Activated naive CD4-positive, alpha-beta T cell treated with anti-CD3 and anti-CD28 coated beads, Interleukin-2, amount 10 ng/mL, durations not matched to agents 7 days and 5 days (primary cell): ENCODE data around the gene PLD4.

Experiments
- CTCF ChIA-PET: fragments of 350-600 bp; sonication (Branson Sonifier 250); formaldehyde crosslinking; loops from one replicate; lab custom pipeline; 2021; ENCODE audit warnings: antibody characterized with exemption; lab: Charles Lee
- DNase-seq: peaks from one replicate; pipeline ENCODE4 v3.0.0-alpha.2; 2020
- H3K27ac Mint-ChIP-seq: one replicate; pipeline ENCODE4 v1.8.0; 2021; ENCODE audit warnings: mild to moderate bottlenecking, moderate library complexity, mixed read lengths
- H3K27me3 Mint-ChIP-seq: one replicate; pipeline ENCODE4 v1.8.0; 2021; ENCODE audit warnings: mild to moderate bottlenecking, mixed read lengths
- H3K36me3 Mint-ChIP-seq: one replicate; pipeline ENCODE4 v1.8.0; 2021; ENCODE audit warnings: mixed read lengths
- H3K4me1 Mint-ChIP-seq: one replicate; pipeline ENCODE4 v1.8.0; 2021; ENCODE audit warnings: mixed read lengths
- H3K4me3 Mint-ChIP-seq: one replicate; pipeline ENCODE4 v1.8.0; 2021; ENCODE audit warnings: mild to moderate bottlenecking, moderate library complexity, mixed read lengths
- H3K9me3 Mint-ChIP-seq: one replicate; pipeline ENCODE4 v1.8.0; 2021; ENCODE audit warnings: mixed read lengths

Gene PLD4

GRCh38 chr14:104968541-104969401 is 44.1 kb downstream of the PLD4 start:
- Mint-ChIP-seq H3K4me3 (no peak overlapping the region), H3K27me3 (peaks cover 52% of the 10 kb centered on the region), H3K9me3 (no peaks in the 10 kb centered on the region), H3K36me3 (no peaks in the 10 kb centered on the region), H3K27ac (no peak overlapping the region), H3K4me1 (no peaks in the 10 kb centered on the region)
- CTCF ChIA-PET, result interaction anchor here (1.0 to 10.7 kb wide), 2 partner anchors 72 to 76 kb away, joined by 3 to 122 read pairs; no protein-coding TSS in a partner anchor
- DNase-seq, result no peak

- Mint-ChIP-seq H3K36me3 (no peaks in the 10 kb centered on the region), H3K9me3 (no peaks in the 10 kb centered on the region), H3K4me3 (no peak overlapping the region), H3K27me3 (peaks cover 60% of the 10 kb centered on the region), H3K4me1 (no peaks in the 10 kb centered on the region), H3K27ac (no peak overlapping the region)
- CTCF ChIA-PET, result interaction anchor here (10.7 kb wide), 1 partner anchor 75 kb away, joined by 122 read pairs; no protein-coding TSS in a partner anchor
- DNase-seq, result no peak
Observed at GRCh38 chr14:104969741-104970230, 45.1 kb downstream of the PLD4 start.

DNA sequence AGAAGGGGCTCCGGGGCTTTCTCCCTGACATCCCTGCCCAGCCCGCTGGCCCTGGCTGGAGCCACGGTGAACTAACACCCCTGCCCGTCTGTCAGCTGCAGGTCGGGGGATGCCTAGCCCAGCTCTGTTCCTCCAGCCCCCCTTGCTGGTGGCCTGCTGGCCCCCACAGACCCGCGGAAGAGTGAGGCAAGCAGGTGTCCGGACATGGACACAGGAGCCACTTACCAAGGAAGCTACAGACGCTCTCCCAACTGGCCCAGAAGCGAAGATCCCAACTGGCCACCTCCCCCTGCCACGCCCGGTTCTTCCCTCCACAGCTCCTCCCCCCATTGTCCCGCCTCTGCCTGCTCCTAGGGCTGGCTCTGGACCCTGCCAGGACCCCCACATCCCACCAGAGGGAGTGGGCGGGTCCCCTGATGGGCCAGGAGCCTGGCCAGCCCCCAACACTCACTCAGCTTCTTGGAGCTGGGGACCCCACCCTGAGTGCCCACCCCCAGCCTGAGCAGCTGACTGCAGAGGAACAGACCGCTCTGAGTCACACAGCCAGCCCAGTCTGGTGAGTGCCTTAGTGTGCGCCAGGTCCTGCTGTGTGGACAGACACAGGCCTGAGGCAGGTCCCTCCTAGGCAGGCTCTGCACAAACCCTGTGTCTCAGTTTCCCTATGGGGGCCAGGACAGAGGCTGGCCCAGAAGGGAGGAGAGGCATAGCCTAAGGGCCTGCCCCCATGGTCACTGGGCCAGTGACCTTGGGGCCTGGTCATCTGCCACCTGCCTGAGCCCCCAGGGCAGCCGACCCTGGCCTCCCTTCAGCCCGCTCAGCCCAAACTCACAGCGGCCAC is 45.8 kb downstream of the PLD4 start:
- no peak for DNase-seq
- H3K9me3 Mint-ChIP-seq, result no peaks in the 10 kb centered on the region
- H3K36me3 Mint-ChIP-seq, result no peaks in the 10 kb centered on the region
- H3K27me3 Mint-ChIP-seq, result peaks cover 59% of the 10 kb centered on the region
- CTCF ChIA-PET, result interaction anchor here (10.7 kb wide), 1 partner anchor 75 kb away, joined by 122 read pairs; no protein-coding TSS in a partner anchor
- H3K4me3 Mint-ChIP-seq, result no peak overlapping the region
- H3K4me1 Mint-ChIP-seq, result no peaks in the 10 kb centered on the region
- H3K27ac Mint-ChIP-seq, result no peak overlapping the region

DNA sequence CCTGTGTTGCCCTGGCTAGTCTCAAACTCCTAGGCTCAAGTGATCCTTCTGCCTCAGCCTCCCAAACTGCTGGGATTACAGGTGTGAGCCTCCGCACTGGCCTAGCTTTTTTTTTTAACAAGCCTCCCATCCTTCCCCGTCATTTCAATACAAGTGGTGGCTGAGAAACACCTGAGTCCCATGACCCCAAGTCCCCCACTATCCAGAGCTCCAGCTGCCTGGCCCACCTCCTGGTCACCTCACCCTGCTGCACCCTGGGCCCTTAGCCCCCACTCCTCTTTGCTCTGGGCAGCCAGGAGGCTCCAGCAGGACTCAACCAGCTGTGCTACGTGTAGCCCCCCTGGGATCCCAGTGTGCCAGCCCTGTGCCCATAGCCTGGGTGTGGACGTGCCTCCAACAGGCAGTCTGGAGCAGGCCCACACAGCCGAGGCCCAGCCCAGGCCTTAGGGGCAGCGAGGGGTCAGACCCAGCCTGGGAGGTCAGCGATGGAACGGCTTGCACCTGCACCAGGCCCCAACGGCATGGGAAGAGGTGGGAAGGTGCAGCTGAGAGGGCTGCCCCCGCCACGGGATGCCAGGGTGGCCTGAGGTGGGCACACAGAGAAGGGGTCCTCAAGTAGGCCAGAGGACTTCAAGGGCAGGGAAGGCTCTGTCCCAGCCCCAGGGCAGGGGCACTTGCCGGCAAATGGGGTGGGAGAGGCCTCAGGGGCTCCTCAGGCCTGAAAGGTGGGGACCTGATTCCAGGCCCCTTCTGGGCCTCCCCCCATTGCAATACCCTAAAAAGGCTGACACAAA is 47.0 kb downstream of the PLD4 start:
- CTCF ChIA-PET, result interaction anchor here (0.9 to 10.7 kb wide), 2 partner anchors 73 to 380 kb away, joined by 3 to 122 read pairs; no protein-coding TSS in a partner anchor
- Mint-ChIP-seq H3K4me1 (peaks cover 5% of the 10 kb centered on the region), H3K27ac (no peak overlapping the region), H3K27me3 (peaks cover 59% of the 10 kb centered on the region), H3K36me3 (no peaks in the 10 kb centered on the region), H3K9me3 (no peaks in the 10 kb centered on the region), H3K4me3 (no peak overlapping the region)
- no peak for DNase-seq

DNA sequence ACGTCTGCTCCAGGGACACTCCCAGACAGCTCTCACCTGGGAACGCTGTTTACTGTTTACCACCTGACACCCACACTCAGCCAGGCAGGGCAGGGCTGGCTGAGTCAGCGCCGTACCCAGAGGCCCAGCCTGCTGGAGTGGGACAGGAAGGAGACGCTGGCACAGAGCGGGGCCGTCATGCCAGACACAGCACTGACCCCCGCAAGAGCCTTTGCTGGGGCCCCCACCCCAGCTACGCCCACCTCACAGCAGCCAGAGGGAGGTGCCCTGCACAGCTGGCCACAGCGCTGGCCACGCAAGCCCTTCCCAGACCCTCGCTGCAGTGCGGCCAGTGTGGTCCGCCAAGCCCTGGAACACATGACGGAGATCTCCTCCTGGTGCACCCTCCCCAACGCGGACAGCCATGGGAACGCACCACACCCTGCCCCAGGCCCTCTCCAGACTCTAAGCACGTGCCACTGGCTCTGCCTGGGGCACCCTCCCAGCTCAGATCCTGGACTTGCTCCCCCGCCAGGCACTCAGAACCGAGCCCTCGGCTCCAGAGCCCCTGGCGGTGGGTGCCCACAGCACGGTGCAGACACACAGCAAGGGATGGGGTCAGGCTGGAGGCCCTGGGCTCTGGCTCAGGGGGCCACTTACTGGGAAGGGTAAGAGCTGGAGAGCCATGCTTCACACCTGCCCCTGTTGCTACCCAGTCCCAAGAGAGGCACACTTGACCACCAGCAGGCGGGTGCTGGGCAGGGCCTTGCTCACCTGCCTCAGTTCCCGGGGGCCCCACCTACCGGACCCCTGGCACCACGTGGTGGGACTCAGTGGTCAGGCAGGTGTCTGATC is 47.8 kb downstream of the PLD4 start:
- Mint-ChIP-seq H3K27me3 (peaks cover 59% of the 10 kb centered on the region), H3K27ac (no peak overlapping the region), H3K36me3 (no peaks in the 10 kb centered on the region), H3K4me1 (peaks cover 5% of the 10 kb centered on the region), H3K4me3 (no peak overlapping the region), H3K9me3 (no peaks in the 10 kb centered on the region)
- CTCF ChIA-PET, result interaction anchor here (10.7 kb wide), 1 partner anchor 73 kb away, joined by 122 read pairs; no protein-coding TSS in a partner anchor
- DNase-seq, result no peak

DNA sequence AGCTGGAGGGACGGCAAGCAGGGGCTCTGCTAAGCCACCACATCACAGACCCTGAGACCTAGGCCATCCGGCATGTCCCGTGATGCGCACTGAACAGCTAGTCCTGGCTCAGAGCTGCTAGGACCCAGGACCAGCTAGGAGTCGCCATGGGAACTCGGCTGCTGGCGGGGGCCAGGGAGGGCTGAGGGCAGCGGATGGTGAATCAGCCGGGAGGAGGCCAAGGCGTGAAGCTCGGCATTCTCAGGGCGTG is 48.4 kb downstream of the PLD4 start:
- Mint-ChIP-seq H3K4me3 (no peak overlapping the region), H3K27me3 (peaks cover 58% of the 10 kb centered on the region), H3K36me3 (no peaks in the 10 kb centered on the region), H3K27ac (no peak overlapping the region), H3K9me3 (no peaks in the 10 kb centered on the region), H3K4me1 (peaks cover 8% of the 10 kb centered on the region)
- CTCF ChIA-PET, result interaction anchor here (10.7 kb wide), 1 partner anchor 72 kb away, joined by 122 read pairs; no protein-coding TSS in a partner anchor
- no peak for DNase-seq

DNA sequence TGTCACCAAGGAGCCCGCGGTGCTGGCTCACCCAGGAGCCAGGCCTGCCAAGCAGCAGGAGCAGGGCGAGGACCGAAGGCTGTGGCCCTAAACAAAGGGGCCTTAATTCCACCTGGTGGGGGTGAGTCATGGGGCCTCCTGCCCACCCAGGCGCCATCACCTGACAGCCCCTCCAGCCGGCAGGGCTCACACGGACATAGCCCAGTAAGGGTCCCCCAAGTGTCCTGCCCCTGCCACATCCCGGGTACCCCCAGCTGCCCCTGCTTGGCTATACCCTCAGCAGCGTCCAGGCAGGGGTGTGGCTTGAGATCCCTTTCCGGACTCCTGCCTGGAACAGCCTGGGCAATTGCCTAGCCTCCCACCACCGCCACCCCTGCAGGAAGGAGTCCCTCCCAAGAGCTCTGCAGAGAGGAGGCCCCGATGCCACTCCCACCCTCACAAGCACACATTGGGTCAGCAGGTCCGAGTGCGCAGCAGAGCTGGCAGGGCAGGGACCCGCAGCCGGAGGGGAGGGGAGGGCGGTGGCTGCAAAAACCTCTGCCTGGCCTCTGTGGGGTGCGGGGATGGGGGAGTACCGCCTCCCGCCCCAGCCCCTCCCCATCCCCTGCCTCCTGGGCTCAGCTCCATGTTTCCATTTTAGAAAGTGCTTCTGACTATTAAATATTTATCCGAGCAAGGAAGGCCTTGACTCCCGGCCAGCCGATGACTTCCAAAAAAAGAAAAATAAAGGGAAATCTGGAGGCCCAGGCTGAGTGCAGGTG is 48.9 kb downstream of the PLD4 start:
- Mint-ChIP-seq H3K27me3 (peaks cover 57% of the 10 kb centered on the region), H3K36me3 (no peaks in the 10 kb centered on the region), H3K27ac (no peak overlapping the region), H3K9me3 (no peaks in the 10 kb centered on the region), H3K4me3 (no peak overlapping the region), H3K4me1 (peaks cover 8% of the 10 kb centered on the region)
- CTCF ChIA-PET, result interaction anchor here (1.8 to 10.7 kb wide), 4 partner anchors 9 to 71 kb away, joined by 6 to 122 read pairs (median 8); no protein-coding TSS in a partner anchor
- DNase-seq, result no peak

DNA sequence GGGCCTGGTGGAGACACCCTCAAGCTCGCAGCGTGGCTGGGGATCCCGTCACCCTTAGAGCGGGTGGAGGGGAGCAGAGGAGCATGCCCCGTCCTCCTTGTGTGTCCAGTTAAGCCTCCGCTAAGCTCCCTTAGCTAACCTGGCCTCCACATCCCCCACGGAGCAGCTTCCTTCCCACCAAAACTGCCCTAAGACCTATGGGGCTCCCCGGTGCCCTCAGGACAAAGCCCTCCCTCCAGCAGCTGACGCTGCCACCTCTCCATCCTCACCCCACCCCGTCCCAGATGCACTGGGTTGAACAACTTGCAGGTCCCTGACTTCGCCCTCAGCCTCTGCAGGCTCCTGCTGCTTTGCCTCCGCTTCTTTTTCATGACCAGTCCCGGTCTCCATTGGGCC is 49.5 kb downstream of the PLD4 start:
- Mint-ChIP-seq H3K4me3 (no peak overlapping the region), H3K36me3 (no peaks in the 10 kb centered on the region), H3K4me1 (peaks cover 8% of the 10 kb centered on the region), H3K27me3 (peaks cover 57% of the 10 kb centered on the region), H3K27ac (no peak overlapping the region), H3K9me3 (no peaks in the 10 kb centered on the region)
- DNase-seq, result no peak
- CTCF ChIA-PET, result interaction anchor here (1.6 to 10.7 kb wide), 7 partner anchors 10 to 113 kb away, joined by 6 to 122 read pairs (median 7); no protein-coding TSS in a partner anchor

DNA sequence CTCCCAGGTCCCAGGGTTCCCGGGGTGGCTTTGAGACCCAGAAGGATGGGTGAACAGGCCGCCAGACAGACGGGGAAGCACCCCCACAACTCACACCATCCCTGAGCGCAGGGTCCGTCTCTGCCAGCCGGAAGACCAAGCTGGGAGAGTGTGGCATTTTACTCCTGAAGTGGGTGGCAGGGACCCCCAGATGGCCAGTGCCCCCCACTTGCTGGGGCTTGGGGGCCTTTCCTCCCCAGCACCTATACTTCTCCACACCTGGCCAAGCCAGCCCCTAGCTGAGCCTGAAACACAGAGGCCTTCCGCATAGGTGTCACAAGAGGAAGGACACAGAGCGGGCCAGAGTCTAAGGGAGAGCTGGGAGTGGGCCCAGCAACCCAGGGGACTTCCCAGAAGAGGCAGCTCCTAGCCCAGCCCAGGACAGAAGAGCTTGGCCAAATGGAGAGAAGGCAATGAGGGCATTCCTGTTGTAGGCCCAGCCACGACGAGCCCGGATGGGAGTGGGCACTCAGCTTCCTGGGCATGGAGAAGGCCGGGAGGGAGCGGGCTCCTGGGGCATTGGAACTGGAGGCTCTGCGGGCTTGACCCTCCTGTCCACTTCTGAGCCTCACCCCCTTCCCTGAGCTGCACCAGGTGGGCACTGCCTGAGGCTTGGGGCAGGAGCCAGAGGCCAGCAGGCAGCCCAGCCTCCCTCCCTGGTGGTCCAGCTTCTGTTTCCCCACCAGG is 50.1 kb downstream of the PLD4 start:
- H3K4me1 Mint-ChIP-seq, result peaks cover 8% of the 10 kb centered on the region
- H3K9me3 Mint-ChIP-seq, result no peaks in the 10 kb centered on the region
- DNase-seq, result no peak
- H3K27ac Mint-ChIP-seq, result no peak overlapping the region
- CTCF ChIA-PET, result interaction anchor here (0.7 to 10.7 kb wide), 13 partner anchors 9 to 213 kb away, joined by 3 to 122 read pairs (median 6); no protein-coding TSS in a partner anchor
- H3K36me3 Mint-ChIP-seq, result no peaks in the 10 kb centered on the region
- H3K27me3 Mint-ChIP-seq, result peaks cover 57% of the 10 kb centered on the region
- no peak overlapping the region for H3K4me3 Mint-ChIP-seq

GRCh38 chr14:104975481-104976197 is 51.0 kb downstream of the PLD4 start:
- H3K27ac Mint-ChIP-seq, result no peak overlapping the region
- DNase-seq, result peak; percentile 40
- no peaks in the 10 kb centered on the region for H3K36me3 Mint-ChIP-seq
- H3K4me1 Mint-ChIP-seq, result peaks cover 8% of the 10 kb centered on the region
- H3K4me3 Mint-ChIP-seq, result no peak overlapping the region
- peaks cover 63% of the 10 kb centered on the region for H3K27me3 Mint-ChIP-seq
- H3K9me3 Mint-ChIP-seq, result no peaks in the 10 kb centered on the region
- CTCF ChIA-PET, result interaction anchor here (0.7 to 10.7 kb wide), 14 partner anchors 8 to 212 kb away, joined by 3 to 122 read pairs (median 6); no protein-coding TSS in a partner anchor
